HG02870 (cell line): Measurements from ENCODE around the gene SLC41A2.
"Not testable (repeated sequence)": the region's sequence is repeated elsewhere in the genome, so short reads cannot be mapped to it uniquely, and the experiment has no call there.

Experiments
- ATAC-seq: cut with Tn5 transposase; IDR thresholded peaks from one replicate; pipeline ENCODE4 v1.9.1; 2021; ENCODE audit warnings: mild to moderate bottlenecking, moderate library complexity; ENCODE audit not compliant: unreplicated experiment

The SLC41A2 gene

DNA sequence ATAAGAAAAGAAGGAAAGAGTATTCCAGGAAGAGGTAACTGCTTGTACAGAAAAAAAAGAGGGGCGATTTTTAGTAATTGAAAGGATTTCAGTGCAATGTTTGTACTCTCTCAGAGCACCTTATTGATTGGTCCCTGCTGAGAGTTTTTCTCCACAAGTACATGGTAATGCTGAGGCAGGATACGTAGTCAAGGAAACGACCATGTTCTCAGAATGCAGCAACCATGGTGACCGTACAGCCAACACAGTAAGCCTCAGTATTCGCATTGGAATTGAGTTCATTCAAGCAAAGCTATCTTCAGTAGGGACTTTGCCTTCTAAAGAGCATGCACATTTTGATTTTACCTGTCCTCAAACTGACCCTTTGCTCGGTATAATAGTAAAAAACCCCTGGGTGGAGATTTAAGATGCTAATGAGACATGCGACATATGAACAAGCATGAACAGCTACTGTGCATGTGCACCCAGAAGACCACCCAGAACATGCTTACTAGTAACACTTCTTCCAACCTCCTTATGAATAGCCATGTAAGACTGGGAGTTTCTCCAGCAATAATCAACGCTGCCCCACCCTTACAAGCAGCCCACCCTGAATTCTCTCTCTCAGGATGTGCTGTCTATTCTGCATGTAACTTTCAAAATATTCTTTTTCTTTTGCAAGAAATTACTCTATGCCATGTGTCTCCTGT is 6.2 kb upstream of the SLC41A2 start:
- ATAC-seq: no peak

DNA sequence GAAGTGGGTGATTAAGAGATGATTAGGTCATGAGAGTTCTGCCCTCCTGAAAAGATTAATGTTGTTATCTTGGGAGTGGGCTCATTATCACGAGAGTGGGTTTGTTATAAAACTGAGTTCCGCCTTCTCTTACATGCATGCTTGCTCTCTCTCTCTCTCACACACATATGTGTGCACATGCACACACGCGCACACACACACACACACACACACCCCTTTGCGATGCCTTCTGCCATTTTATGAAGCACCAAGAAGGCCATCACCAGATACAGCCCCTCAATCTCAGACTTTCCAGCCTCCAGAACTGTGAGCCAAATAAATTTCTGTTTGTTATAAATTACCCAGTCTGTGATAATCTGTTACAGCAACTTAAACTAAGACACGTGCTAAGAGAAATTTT is 5.7 kb upstream of the SLC41A2 start:
- ATAC-seq: no peak

DNA sequence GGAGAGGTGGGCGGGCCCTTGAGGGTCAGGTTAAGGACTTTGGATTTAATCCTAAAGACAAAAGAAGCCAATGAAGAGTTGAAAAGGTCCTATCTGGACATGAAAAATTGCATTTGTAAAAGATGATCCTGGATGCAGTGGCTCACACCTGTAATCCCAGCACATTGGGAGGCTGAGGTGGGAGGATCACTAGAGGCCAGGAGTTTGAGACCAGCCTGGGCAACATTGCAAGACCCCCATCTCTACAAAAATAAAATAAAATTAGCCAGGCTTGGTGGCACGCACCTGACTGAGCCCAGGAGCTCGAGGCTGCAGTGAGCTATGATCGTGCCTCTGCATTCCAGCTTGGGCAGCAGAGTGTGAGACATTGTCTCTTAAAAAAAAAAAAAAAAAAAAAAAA is 2.4 kb upstream of the SLC41A2 start:
- ATAC-seq: no peak

DNA sequence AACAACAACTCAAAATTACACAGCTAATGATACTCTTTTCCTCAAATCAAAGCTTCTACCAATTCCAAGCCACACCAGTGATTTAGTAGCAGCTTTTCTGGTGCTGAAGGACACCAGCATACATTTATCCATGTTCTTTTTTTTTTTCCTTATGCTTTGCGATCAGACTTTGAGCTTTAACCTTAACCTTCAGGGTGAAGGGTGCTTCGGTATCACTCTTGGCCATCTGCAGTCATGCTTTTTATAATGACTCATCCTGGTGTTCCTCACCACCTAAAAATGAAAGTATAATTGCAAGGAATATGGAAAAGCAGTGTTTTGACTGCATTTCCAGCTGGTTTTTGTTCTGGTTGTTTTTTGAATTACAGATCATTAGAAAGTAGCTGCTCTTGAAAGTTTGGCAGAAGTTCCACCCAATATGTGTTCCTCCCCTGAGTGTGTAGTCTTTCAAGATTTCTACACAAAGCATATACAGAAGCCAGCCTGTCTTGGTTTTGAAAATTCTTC is 1.3 kb upstream of the SLC41A2 start:
- no peak for ATAC-seq

DNA sequence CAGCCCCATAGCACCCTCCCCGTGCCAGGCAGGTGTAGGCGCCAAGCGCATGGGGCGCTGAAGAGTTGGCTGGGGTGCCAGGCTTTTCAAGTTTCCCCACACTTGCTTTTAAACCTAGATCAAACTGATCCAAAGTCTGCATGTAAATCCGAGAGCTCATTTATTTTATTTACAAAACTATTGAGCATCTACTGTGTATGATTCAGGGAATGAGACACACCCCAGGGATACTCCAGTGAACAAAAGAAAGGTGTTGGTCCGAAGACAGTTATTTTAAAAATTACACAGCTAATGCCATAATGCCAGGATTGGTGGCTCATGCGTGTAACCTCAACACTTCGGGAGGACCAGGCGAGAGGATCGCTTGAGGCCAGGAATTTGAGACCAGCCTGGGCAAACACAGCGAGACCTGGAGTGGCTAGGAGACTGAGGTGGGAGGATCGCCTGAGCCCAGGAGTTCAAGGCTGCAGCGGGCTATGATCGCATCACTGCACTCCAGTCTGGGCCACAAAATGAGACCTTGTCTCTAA is 780 bp upstream of the SLC41A2 start:
- no peak for ATAC-seq

DNA sequence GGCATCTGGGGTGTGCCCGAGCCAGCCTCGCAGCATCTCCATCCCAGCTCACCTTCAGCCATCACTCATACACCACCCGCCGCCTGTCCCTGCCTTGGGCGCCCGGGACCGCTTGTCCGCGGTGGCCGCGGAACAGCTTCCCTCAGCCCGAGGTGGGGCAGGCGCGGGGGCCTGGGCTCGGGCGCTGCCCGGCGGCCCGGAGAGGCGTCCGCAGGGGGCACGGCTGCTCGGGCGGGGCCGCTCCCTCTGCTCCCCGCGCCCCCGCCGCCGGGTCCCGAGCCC is 430 bp downstream of the SLC41A2 start:
- ATAC-seq: peak; percentile 18

DNA sequence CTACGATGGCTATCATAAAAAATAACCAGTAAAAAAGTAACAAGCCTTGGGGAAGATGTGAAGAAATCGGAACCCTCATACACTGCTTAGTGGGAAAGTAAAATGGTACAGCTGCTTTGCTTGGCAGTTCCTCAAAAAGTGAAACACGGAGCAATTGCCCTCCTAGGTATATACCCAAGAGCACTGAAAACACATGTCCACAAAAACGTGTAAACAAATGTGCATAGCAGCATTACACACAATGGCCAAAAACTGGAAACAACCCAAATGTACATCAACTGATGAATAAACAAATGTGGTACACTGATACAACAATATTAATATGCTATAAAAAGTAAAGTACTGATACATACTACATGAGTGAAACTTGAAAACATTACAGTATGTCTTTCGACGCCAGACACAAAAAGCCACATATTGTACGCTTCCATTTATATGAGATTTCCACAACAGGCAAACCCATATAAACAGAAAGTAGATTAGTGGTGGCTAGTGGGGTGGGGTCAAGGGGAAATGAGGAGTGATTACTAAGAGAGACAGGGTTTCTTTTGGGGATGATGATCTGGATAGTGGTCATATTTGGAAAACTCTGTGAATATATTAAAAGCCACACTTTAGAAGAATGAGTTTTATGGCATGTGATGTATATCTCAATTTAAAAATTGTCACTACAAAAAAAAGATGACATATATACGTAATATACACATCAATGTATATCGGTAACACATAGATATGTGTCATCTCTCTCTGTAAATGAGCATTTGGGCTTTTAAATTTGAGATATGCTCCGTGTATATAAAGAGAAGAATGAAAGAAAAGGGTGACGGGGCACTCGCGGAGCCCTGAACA is 996 bp downstream of the SLC41A2 start:
- no peak for ATAC-seq

DNA sequence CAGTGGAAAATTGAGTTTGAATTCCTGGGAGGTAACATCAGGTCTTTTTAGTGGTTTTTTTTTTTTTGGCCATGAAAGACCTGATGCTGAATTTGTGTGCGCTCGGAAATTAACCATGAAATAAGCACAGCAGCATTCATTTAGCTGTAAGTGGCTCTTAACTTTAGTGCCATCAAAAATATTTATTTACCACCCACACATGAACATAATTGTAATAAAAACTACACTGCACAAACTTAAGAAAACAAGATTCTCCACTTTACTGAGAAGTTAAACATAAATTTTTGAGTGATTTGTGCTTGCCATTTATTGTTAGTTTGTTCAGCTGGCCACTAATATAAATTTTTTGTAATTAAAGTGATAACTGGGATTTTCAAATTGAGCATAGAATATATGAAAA is 2.4 kb downstream of the SLC41A2 start:
- no peak for ATAC-seq

DNA sequence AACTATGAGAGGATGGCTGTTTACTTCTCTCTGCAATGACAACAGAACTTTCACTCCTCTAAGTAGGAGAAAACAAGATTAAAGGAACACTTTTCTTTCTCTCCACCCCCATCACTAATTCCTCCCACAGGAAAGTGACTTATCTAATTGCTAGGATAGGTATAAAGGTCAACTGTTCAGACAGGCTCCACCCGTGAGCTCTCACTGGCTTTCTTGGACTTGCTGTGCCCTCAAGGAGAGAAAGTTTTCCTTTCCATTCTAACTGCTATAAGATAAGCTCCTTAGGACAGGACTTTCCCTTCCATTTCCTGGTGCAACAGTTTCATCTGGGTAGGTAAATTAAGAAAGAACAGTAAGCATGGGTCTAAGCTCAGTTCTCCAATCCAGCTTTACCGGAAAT is 4.8 kb downstream of the SLC41A2 start:
- no peak for ATAC-seq

DNA sequence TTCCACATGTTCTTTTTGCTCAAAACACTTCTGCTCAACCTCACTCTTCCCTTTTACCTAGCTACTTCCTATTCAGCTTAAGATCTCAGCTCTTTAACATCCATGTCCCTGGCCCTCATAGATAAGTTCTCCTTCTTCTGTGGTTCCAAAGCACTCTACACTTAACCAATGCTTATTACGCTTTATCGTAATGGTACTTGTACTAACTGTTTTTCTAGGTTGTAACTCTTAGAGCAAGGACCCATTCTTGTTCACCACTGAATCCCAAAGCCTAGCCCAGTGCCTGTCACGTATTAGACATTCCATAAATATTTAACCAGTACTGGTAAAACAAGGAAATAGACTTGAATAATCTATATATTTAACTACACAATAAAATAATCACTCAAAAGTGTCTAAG is 5.3 kb downstream of the SLC41A2 start:
- no peak for ATAC-seq

DNA sequence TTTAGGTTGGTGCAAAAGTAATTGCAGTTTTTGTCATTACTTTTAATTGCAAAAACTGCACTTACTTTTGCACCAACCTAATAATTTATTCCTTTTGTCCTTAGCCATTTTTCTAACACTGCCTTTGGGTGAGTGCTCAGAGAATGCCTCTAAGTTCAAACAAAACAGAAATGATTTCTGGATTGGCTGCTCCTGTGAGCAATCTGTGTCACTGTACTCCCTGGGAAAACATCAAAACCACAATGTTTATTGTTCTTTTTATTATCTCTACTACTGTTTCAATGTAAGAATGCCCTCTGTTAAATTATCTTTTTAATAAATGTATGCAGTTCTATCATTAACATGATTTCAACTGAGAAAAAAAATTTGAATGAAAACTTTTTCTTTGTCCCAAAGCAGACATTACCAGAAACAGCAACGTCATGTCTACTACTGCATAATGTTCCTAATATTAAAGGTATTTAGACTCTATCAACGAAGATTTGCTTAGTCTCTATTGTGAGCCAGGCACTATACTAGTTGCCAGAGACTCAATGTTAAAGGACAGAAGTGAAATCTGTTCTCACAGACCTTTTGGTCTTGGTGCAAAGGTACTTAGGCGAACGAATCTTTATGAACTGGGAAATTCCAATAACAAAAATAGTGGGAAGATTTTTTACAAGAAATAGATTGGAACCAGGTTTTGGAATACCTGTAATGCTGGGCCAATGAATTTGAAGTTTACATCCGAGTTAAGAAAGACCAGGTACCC is 6.2 kb downstream of the SLC41A2 start:
- no peak for ATAC-seq

DNA sequence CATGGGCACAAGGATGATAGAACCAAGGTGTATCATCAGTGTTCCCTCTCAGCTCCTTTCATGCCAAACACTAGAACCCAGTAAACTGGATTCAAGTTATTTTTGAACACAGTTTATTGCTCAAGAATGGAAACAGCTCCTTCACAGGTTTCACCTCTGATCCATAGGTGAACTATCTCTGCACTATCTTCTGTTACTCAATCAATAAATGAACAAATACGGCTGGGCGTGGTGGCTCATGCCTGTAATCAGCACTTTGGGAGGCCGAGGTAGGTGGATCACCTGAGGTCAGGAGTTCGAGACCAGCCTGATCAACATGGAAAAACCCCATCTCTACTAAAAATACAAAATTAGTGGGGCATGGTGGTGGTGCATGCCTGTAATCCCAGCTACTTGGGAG is 9.4 kb downstream of the SLC41A2 start:
- ATAC-seq: not testable (repeated sequence)

DNA sequence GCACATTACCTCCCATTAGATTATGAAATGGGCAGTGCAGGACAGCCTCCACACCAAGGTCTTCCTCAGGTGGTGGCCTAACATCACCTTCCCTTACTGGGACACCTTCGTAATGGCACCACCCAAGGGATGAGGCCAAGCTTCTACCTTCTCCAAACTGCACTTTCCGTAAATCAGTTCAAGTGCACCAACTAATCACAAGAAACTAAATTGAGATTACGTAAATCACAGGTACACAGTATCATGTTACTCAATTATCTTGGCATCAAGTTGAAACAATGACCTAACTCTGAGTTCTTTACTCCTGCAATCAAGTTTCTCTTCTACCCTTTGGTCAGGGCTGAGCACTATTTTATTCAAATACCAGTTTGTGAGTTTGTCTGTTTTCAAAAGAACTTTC is 13.8 kb downstream of the SLC41A2 start:
- ATAC-seq: no peak

DNA sequence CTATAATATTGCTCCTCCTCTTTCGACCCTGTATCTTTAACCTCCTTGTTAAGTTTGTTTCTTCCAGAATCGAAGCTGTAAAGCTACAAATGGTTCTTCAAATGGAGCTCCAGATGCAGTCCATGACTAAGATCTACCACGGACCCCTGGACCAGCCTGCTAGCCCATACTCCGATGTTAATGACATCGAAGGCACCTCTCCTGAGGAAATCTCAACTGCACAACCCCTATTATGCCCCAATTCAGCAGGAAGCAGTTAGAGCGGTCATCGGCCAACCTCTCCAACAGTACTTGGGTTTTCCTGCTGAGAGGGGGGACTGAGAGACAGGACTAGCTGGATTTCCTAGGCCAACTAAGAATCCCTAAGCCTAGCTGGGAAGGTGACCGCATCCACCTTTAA is 14.7 kb downstream of the SLC41A2 start:
- ATAC-seq: not testable (repeated sequence)

DNA sequence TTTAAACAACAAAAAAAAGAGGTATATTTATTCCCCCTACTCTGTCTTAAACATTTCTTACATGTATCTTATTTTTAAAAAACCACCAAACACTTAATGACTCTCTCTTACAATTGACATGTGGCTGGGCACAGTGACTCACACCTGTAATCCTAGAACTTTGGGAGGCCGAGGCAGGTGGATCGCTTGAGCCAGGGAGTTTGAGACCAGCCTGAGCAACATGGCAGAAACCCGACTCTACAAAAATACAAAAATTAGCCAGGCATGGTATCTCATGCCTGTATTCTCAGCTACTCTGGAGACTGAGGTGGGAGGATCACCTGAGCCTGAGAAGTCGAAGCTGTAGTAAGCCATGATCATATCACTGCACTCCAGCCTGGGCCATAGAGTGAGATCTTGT is 16.0 kb downstream of the SLC41A2 start:
- no peak for ATAC-seq

DNA sequence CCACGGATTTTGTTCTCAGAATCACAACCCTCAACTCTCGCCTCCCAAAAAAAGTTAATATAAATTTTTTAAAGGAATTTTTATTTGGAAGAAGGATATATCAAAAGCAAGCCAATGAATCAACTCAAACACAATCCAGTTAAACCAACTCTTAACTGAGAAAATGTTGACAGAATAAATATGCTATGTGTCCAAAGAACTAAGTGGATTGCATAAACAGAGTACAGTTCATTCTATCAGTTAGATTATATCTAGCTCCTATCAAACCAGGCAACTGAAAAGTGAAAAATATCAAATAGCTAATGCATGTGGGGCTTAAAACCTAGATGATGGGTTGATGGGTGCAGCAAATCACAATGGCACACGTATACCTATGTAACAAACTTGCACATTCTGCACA is 16.6 kb downstream of the SLC41A2 start:
- ATAC-seq: no peak

DNA sequence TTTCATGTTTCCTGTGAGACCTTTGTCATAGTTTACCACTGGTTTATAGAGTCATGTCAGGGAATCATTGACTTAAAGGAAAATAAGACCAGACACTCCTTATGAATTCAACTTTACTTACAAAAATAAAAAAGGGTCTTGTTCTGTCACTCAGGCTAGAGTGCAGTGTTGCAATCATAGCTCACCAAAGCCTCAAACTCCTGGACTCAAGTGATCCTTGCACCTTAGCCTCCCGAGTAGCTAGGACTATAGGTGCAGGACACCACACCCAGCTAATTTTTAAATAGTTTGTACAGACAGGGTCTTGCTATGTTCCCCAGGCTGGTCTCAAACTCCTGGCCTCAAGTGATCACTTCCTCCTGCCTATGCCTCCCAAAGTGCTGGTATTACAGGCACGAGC is 19.0 kb downstream of the SLC41A2 start:
- no peak for ATAC-seq

DNA sequence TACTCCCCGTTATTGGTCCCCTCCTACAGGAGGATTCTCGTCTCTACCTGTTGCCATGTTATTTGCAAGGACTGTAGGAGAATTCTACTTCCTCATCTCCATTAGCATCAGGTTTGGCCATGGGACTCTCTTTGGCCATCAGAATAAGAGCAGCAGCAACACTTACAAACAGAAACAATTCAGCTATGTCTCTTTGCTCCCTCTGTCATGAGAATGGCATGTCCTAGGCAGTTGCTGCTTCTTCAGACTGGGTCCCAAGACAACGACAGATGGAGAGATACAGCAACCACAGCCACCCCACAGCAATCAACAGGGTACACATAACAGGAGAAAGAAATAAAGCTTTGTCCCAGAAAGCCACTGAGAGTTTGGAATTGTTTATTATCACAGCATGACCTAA is 19.7 kb downstream of the SLC41A2 start:
- no peak for ATAC-seq

DNA sequence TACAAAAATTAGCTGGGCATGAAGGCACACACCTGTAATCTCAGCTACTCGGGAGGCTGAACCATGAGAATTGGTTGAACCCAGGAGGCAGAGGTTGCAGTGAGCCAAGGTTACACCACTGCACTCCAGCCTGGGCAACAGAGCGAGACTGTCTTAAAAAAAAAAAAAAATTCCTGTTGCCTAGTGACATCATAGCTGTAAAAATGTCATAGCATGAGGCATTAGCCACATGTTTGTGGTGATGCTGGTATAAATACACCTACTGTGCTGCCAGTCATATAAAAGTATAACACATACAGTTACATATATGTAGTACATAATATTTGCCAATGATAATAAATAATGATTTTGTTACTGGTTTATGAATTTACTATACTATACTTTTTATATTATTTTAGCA is 22.2 kb downstream of the SLC41A2 start:
- no peak for ATAC-seq

DNA sequence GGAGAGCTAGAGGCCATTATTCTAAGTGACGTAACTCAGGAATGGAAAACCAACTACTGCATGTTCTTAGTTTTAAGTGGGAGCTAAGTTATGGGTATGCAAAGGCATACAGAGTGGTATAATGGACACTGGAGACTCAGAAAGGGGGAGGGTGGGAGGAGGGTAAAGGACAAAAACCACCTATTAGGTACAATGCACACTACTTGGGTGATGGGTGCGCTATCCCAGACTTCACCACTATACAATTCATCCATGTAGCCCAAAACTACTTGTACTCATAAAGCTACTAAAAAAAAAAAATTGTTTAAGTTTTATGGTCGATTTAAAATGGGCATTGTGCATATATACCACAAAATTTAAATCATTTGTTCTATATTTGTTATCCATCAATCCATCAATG is 24.3 kb downstream of the SLC41A2 start:
- no peak for ATAC-seq

DNA sequence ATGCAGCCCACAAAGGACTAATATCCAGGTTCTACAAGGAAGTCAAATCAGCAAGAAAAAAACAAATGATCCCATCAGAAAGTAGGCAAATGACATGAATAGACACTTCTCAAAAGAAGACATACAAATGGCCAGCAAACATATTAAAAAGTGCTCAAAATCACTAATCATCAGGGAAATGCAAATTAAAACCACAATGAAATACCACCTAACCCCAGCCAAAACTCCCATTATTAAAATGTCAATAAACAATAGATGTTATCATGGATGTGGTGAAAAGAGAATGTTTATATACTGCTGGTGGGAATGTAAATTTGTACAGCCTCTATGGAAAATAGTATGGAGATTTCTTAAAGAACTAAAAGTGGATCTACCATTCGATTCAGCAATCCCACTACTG is 25.0 kb downstream of the SLC41A2 start:
- ATAC-seq: no peak
